SK-N-SH (cell line): ENCODE measurements around the gene FYB1.

Experiments
- CTCF ChIP-seq: fragments of 200-600 bp; sonication (generic); IDR thresholded peaks from 2 replicates; pipeline ENCODE4 v1.6.1; 2017; ENCODE audit warnings: antibody characterized with exemption, mild to moderate bottlenecking, moderate library complexity
- EP300 ChIP-seq, 2 experiments: IDR thresholded peaks; 2 replicates each; pipeline versions ENCODE4 v1.4.0 to v1.6.1; 2012; ENCODE audit warnings: borderline replicate concordance in 1 of 2, low read depth in 1 of 2, low read length in 1 of 2
- POLR2AphosphoS5 ChIP-seq: IDR thresholded peaks from 2 replicates; pipeline ENCODE4 v1.6.1; 2012; ENCODE audit warnings: low read depth, low read length
- RXRA ChIP-seq: IDR thresholded peaks from 2 replicates; pipeline ENCODE4 v1.4.0; 2012; ENCODE audit warnings: low read depth, mild to moderate bottlenecking, borderline replicate concordance

GRCh38 chr5:39100301-39100850 is 119.0 kb downstream of the FYB1 start:
- TF ChIP-seq EP300 (IDR thresholded peaks at IDR 0.05; ENCODE audit: borderline replicate concordance in 1 of 2, low read depth in 1 of 2, low read length in 1 of 2) (no peak), CTCF (no peak), RXRA (no peak), POLR2AphosphoS5 (no peak)
